Stomach (tissue), 4 donors: ENCODE data around the gene RPL3.

Experiments used
- EP300 ChIP-seq: sonication (generic); formaldehyde crosslinking; IDR thresholded peaks from one replicate; pipeline ENCODE4 v1.6.1; 2017; ENCODE audit warnings: antibody characterized with exemption
- POLR2AphosphoS5 ChIP-seq, 3 donors: sonication (generic); formaldehyde crosslinking; IDR thresholded peaks; one replicate each; pipeline ENCODE4 v1.6.1; 2016; ENCODE audit warnings: antibody characterized with exemption in 3 of 3

- no peak for TF ChIP-seq POLR2AphosphoS5 (IDR thresholded peaks at IDR 0.05)
- TF ChIP-seq EP300, result no peak
Measured at GRCh38 chr22:39290724-39291161, 28.7 kb downstream of the RPL3 start.
